Measurements from ENCODE around the gene TERT.

DNA sequence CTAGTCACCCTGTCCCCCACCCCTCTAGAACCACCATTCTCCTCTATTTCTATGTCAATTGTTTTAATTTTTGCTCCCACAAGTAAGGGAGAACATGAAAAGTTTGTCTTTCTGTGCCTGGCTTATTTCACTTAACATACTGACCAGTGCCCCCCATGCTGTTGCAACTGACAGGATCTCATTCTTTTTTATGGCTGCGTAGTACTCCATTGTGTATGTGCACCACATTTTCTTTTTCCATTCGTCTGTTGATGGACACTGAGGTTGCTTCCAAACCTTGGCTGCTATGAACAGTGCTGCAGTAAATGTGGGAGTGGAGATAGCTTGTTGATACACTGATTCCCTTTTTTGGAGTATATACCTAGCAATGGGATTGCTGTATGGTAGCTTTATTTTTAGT, 7.4 kb upstream of the TERT start:
- TF ChIP-seq, protein P1, sequence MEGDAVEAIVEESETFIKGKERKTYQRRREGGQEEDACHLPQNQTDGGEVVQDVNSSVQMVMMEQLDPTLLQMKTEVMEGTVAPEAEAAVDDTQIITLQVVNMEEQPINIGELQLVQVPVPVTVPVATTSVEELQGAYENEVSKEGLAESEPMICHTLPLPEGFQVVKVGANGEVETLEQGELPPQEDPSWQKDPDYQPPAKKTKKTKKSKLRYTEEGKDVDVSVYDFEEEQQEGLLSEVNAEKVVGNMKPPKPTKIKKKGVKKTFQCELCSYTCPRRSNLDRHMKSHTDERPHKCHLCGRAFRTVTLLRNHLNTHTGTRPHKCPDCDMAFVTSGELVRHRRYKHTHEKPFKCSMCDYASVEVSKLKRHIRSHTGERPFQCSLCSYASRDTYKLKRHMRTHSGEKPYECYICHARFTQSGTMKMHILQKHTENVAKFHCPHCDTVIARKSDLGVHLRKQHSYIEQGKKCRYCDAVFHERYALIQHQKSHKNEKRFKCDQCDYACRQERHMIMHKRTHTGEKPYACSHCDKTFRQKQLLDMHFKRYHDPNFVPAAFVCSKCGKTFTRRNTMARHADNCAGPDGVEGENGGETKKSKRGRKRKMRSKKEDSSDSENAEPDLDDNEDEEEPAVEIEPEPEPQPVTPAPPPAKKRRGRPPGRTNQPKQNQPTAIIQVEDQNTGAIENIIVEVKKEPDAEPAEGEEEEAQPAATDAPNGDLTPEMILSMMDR (conservative IDR thresholded peaks at IDR 0.05 in 1 of 2, IDR thresholded peaks at IDR 0.05 in 1 of 2; ENCODE audit: extremely low read depth in 1 of 2, insufficient read depth in 1 of 2, low read depth in 1 of 2, low read length in 2 of 2) = no peak
- TF ChIP-seq EZH2 (IDR thresholded peaks at IDR 0.05; ENCODE audit: borderline replicate concordance, low read length) = no peak

Data from mammary epithelial cell (primary cell).